ENCODE results near the gene LARGE2. TPM values are rescaled to one million over a fixed set of nuclear protein-coding genes. Genes with fewer than 3 reads are reported as not detected.

Gene LARGE2
- total and polyA plus RNA-seq, 2 experiments from 2014 or later: 89.8 to 107 TPM

GRCh38 chr11:45918962-45919675 is 3.3 kb upstream of the LARGE2 start:
- Mint-ChIP-seq H3K9me3 (no peaks in the 10 kb centered on the region), H3K4me1 (peaks cover 30% of the 10 kb centered on the region), H3K36me3 (ENCODE audit: low read depth) (peaks cover 5% of the 10 kb centered on the region), H3K4me3 (peak overlapping the region; percentile 96), H3K27ac (peak overlapping the region; percentile 97; the same call in 1 of the 2 replicates), H3K27me3 (ENCODE audit: insufficient read depth, low read depth, poor library complexity) (peaks cover 34% of the 10 kb centered on the region)
- H3K4me3 ChIP-seq: peak overlapping the region; percentile 95; the same call in 1 of the 2 replicates
- DNase-seq (ENCODE audit: low spot score) (no peak), ATAC-seq (no peak)
- peak overlapping the region; percentile 93; the same call in 1 of the 2 replicates for H3K4me2 ChIP-seq
- TF ChIP-seq CREB1 (CRISPR knock-in tag; IDR thresholded peaks at IDR 0.05; ENCODE audit: low read depth): no peak
- no peak for TF ChIP-seq JUNB (IDR thresholded peaks at IDR 0.05; ENCODE audit: unreplicated experiment)
- no peak for TF ChIP-seq STAT1 (IDR thresholded peaks at IDR 0.05; ENCODE audit: unreplicated experiment)
- TF ChIP-seq ZNF331 (CRISPR knock-in tag; IDR thresholded peaks at IDR 0.05; ENCODE audit: low read depth): no peak
- no peak for TF ChIP-seq EZH2phosphoT487 (IDR thresholded peaks at IDR 0.05; ENCODE audit: unreplicated experiment)
- H3K27ac ChIP-seq (ENCODE audit: low read depth): no peak overlapping the region
- peaks cover 23% of the 10 kb centered on the region for H3F3A ChIP-seq (replicated peaks; ENCODE audit: low read depth)
- H3K4me1 ChIP-seq (ENCODE audit: insufficient read depth): peaks cover 38% of the 10 kb centered on the region
- no peaks in the 10 kb centered on the region for H3K36me3 ChIP-seq (ENCODE audit: insufficient read depth)
- H2AFZ ChIP-seq: no peak overlapping the region
- H3K27me3 ChIP-seq (ENCODE audit: insufficient read depth): peaks cover 9% of the 10 kb centered on the region; the same call in 1 of the 2 replicates
- peaks cover 18% of the 10 kb centered on the region for H3K79me2 ChIP-seq (replicated peaks; ENCODE audit: insufficient read depth)
- H4K20me1 ChIP-seq (replicated peaks; ENCODE audit: insufficient read depth): no peaks in the 10 kb centered on the region; the same call in none of the 2 replicates
- H3K9me2 ChIP-seq (ENCODE audit: insufficient read depth): no peaks in the 10 kb centered on the region

- Histone ChIP-seq H3K27me3 (ENCODE audit: insufficient read depth) (peaks cover 9% of the 10 kb centered on the region; the same call in 1 of the 2 replicates), H3K79me2 (replicated peaks; ENCODE audit: insufficient read depth) (peaks cover 23% of the 10 kb centered on the region), H3K9me2 (ENCODE audit: insufficient read depth) (no peaks in the 10 kb centered on the region), H3K4me1 (ENCODE audit: insufficient read depth) (peaks cover 39% of the 10 kb centered on the region), H3K27ac (ENCODE audit: low read depth) (no peak overlapping the region), H3K4me3 (no peak overlapping the region), H2AFZ (0 out of 2 replicates have a peak overlapping the region, but pooled peaks have one; percentile 38), H4K20me1 (replicated peaks; ENCODE audit: insufficient read depth) (peaks cover 4% of the 10 kb centered on the region), H3F3A (replicated peaks; ENCODE audit: low read depth) (peaks cover 23% of the 10 kb centered on the region), H3K4me2 (peak overlapping the region; percentile 56), H3K36me3 (ENCODE audit: insufficient read depth) (no peaks in the 10 kb centered on the region)
- ATAC-seq (peak; percentile 1), DNase-seq (ENCODE audit: low spot score) (no peak)
- Mint-ChIP-seq H3K9me3 (no peaks in the 10 kb centered on the region), H3K36me3 (ENCODE audit: low read depth) (peaks cover 10% of the 10 kb centered on the region), H3K4me3 (peak overlapping the region; percentile 41; the same call in 2 of the 3 replicates), H3K27ac (no peak overlapping the region), H3K4me1 (peaks cover 34% of the 10 kb centered on the region), H3K27me3 (ENCODE audit: insufficient read depth, low read depth, poor library complexity) (peaks cover 33% of the 10 kb centered on the region)
- TF ChIP-seq ZNF114 (CRISPR knock-in tag; IDR thresholded peaks at IDR 0.05) (no peak), REST (IDR thresholded peaks at IDR 0.05; ENCODE audit: unreplicated experiment) (no peak), CREB1 (CRISPR knock-in tag; IDR thresholded peaks at IDR 0.05; ENCODE audit: low read depth) (no peak), EZH2 (IDR thresholded peaks at IDR 0.05; ENCODE audit: low read depth, unreplicated experiment) (no peak), POLR2AphosphoS5 (IDR thresholded peaks at IDR 0.05; ENCODE audit: low read depth) (no peak), STAT1 (IDR thresholded peaks at IDR 0.05; ENCODE audit: unreplicated experiment) (no peak)
- TF ChIP-seq, protein P1, sequence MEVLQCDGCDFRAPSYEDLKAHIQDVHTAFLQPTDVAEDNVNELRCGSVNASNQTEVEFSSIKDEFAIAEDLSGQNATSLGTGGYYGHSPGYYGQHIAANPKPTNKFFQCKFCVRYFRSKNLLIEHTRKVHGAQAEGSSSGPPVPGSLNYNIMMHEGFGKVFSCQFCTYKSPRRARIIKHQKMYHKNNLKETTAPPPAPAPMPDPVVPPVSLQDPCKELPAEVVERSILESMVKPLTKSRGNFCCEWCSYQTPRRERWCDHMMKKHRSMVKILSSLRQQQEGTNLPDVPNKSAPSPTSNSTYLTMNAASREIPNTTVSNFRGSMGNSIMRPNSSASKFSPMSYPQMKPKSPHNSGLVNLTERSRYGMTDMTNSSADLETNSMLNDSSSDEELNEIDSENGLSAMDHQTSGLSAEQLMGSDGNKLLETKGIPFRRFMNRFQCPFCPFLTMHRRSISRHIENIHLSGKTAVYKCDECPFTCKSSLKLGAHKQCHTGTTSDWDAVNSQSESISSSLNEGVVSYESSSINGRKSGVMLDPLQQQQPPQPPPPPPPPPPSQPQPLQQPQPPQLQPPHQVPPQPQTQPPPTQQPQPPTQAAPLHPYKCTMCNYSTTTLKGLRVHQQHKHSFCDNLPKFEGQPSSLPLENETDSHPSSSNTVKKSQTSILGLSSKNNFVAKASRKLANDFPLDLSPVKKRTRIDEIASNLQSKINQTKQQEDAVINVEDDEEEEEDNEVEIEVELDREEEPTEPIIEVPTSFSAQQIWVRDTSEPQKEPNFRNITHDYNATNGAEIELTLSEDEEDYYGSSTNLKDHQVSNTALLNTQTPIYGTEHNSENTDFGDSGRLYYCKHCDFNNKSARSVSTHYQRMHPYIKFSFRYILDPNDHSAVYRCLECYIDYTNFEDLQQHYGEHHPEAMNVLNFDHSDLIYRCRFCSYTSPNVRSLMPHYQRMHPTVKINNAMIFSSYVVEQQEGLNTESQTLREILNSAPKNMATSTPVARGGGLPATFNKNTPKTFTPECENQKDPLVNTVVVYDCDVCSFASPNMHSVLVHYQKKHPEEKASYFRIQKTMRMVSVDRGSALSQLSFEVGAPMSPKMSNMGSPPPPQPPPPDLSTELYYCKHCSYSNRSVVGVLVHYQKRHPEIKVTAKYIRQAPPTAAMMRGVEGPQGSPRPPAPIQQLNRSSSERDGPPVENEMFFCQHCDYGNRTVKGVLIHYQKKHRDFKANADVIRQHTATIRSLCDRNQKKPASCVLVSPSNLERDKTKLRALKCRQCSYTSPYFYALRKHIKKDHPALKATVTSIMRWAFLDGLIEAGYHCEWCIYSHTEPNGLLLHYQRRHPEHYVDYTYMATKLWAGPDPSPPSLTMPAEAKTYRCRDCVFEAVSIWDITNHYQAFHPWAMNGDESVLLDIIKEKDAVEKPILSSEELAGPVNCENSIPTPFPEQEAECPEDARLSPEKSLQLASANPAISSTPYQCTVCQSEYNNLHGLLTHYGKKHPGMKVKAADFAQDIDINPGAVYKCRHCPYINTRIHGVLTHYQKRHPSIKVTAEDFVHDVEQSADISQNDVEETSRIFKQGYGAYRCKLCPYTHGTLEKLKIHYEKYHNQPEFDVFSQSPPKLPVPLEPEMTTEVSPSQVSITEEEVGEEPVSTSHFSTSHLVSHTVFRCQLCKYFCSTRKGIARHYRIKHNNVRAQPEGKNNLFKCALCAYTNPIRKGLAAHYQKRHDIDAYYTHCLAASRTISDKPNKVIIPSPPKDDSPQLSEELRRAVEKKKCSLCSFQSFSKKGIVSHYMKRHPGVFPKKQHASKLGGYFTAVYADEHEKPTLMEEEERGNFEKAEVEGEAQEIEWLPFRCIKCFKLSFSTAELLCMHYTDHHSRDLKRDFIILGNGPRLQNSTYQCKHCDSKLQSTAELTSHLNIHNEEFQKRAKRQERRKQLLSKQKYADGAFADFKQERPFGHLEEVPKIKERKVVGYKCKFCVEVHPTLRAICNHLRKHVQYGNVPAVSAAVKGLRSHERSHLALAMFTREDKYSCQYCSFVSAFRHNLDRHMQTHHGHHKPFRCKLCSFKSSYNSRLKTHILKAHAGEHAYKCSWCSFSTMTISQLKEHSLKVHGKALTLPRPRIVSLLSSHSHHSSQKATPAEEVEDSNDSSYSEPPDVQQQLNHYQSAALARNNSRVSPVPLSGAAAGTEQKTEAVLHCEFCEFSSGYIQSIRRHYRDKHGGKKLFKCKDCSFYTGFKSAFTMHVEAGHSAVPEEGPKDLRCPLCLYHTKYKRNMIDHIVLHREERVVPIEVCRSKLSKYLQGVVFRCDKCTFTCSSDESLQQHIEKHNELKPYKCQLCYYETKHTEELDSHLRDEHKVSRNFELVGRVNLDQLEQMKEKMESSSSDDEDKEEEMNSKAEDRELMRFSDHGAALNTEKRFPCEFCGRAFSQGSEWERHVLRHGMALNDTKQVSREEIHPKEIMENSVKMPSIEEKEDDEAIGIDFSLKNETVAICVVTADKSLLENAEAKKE (CRISPR knock-in tag; IDR thresholded peaks at IDR 0.05): no peak
Observed at GRCh38 chr11:45919806-45920530, 2.5 kb upstream of the LARGE2 start.
